Fibroblast of lung (primary cell): ENCODE results near the gene CEMP1. TPM values are rescaled to one million over a fixed set of nuclear protein-coding genes. Genes with fewer than 3 reads are reported as not detected.
"Not testable (repeated sequence)": the region's sequence is repeated elsewhere in the genome, so short reads cannot be mapped to it uniquely, and the experiment has no call there.

Experiments
- DNase-seq, 2 donors: peaks; one replicate each; pipeline versions ENCODE4 v3.0.0 to v3.0.0-alpha.2; 2010; ENCODE audit warnings: low read depth in 2 of 2
- H2AFZ ChIP-seq: 2 replicates; pipeline ENCODE4 v1.5.1; 2012; ENCODE audit warnings: low read length, control low read depth, inconsistent platforms
- H3K27ac ChIP-seq: 2 replicates; pipeline ENCODE4 v1.5.1; 2011; ENCODE audit warnings: low read length, control low read depth; ENCODE audit not compliant: insufficient read depth
- H3K27me3 ChIP-seq: 2 replicates; pipeline ENCODE4 v1.5.1; 2011; ENCODE audit warnings: mild to moderate bottlenecking, low read length; ENCODE audit not compliant: control insufficient read depth, insufficient read depth
- H3K36me3 ChIP-seq: 2 replicates; pipeline ENCODE4 v1.5.1; 2011; ENCODE audit warnings: low read length; ENCODE audit not compliant: control insufficient read depth, insufficient read depth
- H3K4me1 ChIP-seq: 2 replicates; pipeline ENCODE4 v1.5.1; 2011; ENCODE audit warnings: low read length; ENCODE audit not compliant: control insufficient read depth, insufficient read depth; ENCODE audit errors: extremely low read depth
- H3K4me2 ChIP-seq: 2 replicates; pipeline ENCODE4 v1.5.1; 2011; ENCODE audit warnings: low read length, control low read depth; ENCODE audit not compliant: insufficient read depth; ENCODE audit errors: extremely low read depth
- H3K4me3 ChIP-seq, 4 experiments: fragments of 200-600 bp in 1 of 4; sonication (generic) in 1 of 4; replicated peaks in 1 of 4; 2 replicates each; pipeline ENCODE4 v1.5.1; 2011 to 2016; ENCODE audit warnings: low read length in 4 of 4, low read depth in 3 of 4, mild to moderate bottlenecking in 3 of 4, control low read depth in 2 of 4, inconsistent platforms in 1 of 4, mixed read lengths in 1 of 4; ENCODE audit not compliant: insufficient read depth in 1 of 4; ENCODE audit errors: control extremely low read depth in 1 of 4
- H3K79me2 ChIP-seq: 2 replicates; pipeline ENCODE4 v1.5.1; 2012; ENCODE audit warnings: mild to moderate bottlenecking, low read length, inconsistent platforms; ENCODE audit not compliant: control insufficient read depth, insufficient read depth
- H3K9ac ChIP-seq: 2 replicates; pipeline ENCODE4 v1.5.1; 2011; ENCODE audit warnings: mild to moderate bottlenecking, low read length, control low read depth; ENCODE audit not compliant: insufficient read depth
- H3K9me3 ChIP-seq: 2 replicates; pipeline ENCODE4 v1.5.1; 2012; ENCODE audit warnings: low read depth, low read length; ENCODE audit not compliant: control insufficient read depth, insufficient read depth
- H4K20me1 ChIP-seq: 2 replicates; pipeline ENCODE4 v1.5.1; 2011; ENCODE audit warnings: low read length; ENCODE audit not compliant: control insufficient read depth, insufficient read depth; ENCODE audit errors: extremely low read depth
- polyA plus RNA-seq, 2 donors: library from polyadenylated mRNA; depleted of rRNA in 1 of 2; stranded (reverse) in 1 of 2; unstranded in 1 of 2; fragments of >200 nt; gene quantifications; 2 replicates each; pipeline ENCODE4 v1.2.1, GENCODE V29; 2011 to 2012; ENCODE audit warnings: missing spikeins in 1 of 2
- total RNA-seq: library from RNA; depleted of rRNA; stranded (reverse); fragments of >200 nt; gene quantifications from 2 replicates; pipeline ENCODE4 v1.2.1, GENCODE V29; 2014
- TF ChIP-seq, protein P1 (sequence below), 2 donors: IDR thresholded peaks in 1 of 2; conservative IDR thresholded peaks in 1 of 2; 1 replicate in 1 of 2; 2 replicates in 1 of 2; pipeline ENCODE4 v1.5.1; 2011 to 2012; ENCODE audit warnings: low read length in 2 of 2, control low read depth in 1 of 2, inconsistent platforms in 1 of 2, low read depth in 1 of 2, mild to moderate bottlenecking in 1 of 2

Gene CEMP1
- total and polyA plus RNA-seq, 2 donors (not counting 1 experiment from before 2014, with no cell fraction given): not detected

DNA sequence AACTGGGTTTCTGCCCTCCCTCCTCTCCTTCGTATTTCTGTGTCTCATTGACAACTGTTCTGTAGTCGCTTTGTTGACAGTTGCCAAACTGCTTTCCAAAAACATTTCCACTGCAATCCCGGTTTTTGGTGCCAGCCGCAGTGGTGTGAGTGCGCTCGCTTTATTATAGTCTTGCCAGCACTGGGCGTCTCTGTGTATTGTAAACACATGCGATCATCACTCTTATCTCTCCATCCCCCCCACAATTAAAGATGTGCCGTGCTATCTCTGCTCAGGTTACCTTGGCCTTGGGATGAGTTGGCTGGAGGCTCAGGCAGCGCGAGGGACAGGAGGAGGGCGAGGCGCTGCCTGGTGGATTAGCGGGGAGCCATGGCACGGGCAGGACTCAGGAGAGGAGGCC, 25.9 kb upstream of the CEMP1 start:
- H2AFZ ChIP-seq, H3K4me1 ChIP-seq, DNase-seq, H3K27me3 ChIP-seq, H3K4me2 ChIP-seq, H3K9me3 ChIP-seq, H4K20me1 ChIP-seq, H3K79me2 ChIP-seq, H3K4me3 ChIP-seq, H3K27ac ChIP-seq, H3K9ac ChIP-seq, H3K36me3 ChIP-seq: not testable (repeated sequence)

DNA sequence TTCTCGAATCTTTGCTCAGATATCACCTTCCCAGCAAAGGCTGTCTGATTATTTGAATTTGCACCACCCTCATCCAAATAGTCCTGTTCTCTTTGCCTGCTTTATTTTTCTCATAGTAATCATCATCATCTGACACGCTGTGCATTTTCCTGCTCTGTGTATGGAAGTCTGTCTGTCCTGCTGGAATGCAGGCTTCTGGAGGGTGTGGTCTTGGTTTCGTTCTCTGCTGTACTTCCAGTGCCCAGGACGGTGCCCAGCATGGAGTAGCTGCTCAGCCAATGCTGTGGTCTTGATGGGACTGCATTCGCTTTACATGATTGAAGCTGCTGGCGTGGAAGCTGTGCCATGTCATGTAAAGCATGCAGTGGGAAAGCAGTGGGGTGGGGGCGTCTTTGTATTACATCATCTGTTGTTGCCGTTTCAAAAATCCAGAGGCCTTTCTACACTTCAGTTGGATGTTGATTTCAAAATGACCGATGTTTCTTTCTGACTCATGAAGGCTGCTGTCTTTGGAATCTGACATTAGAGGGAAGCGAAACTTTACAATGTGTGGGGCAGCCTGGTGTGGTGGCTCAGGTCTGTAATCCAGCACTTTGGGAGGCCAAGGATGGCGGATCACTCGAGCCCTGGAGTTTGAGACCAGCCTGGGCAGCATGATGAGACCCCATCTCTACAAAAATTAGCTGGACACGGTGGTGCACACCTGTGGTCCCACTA, 23.7 kb upstream of the CEMP1 start:
- not testable (repeated sequence) for H3K27ac ChIP-seq, DNase-seq, H3K9ac ChIP-seq, H3K27me3 ChIP-seq, H3K4me3 ChIP-seq, H3K36me3 ChIP-seq, H4K20me1 ChIP-seq, H3K9me3 ChIP-seq, H3K79me2 ChIP-seq, H3K4me2 ChIP-seq, H2AFZ ChIP-seq, H3K4me1 ChIP-seq

DNA sequence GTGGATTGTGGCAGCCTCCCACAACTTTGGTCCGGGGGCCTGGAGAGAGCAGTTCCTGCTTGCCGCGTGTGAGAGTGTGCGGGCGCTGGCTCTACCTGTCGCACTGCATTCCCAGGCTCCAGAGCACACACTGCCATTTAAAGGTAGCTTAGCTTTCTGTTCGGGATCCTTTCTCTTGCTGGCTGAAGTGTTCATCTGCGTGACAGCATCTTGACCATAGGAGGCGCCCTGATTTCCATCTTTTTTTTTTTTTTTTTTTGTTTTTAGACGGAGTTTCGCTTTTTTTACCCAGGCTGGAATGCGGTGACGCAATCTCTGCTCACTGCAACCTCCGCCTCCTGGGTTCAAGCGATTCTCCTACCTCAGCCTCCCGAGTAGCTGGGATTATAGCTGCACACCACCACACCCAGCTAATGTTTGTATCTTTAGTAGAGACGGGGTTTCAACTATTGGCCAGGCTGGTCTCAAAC, 20.2 kb upstream of the CEMP1 start:
- H3K27ac ChIP-seq, H3K36me3 ChIP-seq, H3K4me1 ChIP-seq, H3K27me3 ChIP-seq, H4K20me1 ChIP-seq, H3K9ac ChIP-seq, H2AFZ ChIP-seq, H3K9me3 ChIP-seq, H3K79me2 ChIP-seq, H3K4me2 ChIP-seq, H3K4me3 ChIP-seq: not testable (repeated sequence)
- DNase-seq: peak in 1 of 2 donors; percentile 41
- TF ChIP-seq, protein P1, sequence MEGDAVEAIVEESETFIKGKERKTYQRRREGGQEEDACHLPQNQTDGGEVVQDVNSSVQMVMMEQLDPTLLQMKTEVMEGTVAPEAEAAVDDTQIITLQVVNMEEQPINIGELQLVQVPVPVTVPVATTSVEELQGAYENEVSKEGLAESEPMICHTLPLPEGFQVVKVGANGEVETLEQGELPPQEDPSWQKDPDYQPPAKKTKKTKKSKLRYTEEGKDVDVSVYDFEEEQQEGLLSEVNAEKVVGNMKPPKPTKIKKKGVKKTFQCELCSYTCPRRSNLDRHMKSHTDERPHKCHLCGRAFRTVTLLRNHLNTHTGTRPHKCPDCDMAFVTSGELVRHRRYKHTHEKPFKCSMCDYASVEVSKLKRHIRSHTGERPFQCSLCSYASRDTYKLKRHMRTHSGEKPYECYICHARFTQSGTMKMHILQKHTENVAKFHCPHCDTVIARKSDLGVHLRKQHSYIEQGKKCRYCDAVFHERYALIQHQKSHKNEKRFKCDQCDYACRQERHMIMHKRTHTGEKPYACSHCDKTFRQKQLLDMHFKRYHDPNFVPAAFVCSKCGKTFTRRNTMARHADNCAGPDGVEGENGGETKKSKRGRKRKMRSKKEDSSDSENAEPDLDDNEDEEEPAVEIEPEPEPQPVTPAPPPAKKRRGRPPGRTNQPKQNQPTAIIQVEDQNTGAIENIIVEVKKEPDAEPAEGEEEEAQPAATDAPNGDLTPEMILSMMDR (conservative IDR thresholded peaks at IDR 0.05 in 1 of 2, IDR thresholded peaks at IDR 0.05 in 1 of 2; ENCODE audit: low read depth in 1 of 2, low read length in 2 of 2): peak in 1 of 2 donors; percentile 15

DNA sequence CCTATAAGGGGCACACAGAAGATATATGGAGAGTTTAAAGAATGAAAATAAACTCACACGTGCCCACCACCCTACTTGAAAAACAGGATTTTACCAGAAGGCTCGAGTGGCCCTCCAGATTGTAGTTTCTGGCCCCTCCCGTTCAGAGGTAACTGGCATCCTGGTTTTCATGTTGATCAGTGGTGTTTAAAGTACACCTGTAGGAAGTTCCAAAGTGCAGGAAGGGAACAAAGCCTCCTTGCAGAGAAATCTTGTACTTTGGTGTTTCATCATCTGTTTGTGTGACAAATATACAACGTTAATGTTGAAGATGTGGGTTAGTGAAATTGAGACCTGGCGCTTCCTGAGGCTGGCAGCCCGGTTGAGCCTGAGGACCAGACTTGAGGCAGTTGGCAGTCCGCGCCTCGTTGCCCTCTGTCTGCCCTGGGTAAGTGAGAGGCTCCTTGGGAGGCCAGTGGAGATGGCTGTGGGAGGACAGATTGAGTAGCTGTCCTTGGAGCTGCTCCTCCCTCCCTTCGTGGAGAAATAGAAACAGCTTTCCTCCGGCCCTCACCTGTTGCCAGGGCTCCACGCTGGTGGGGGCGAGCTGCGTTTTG, 19.2 kb upstream of the CEMP1 start:
- not testable (repeated sequence) for DNase-seq, H3K27me3 ChIP-seq, H3K9me3 ChIP-seq, H4K20me1 ChIP-seq, H3K36me3 ChIP-seq, H3K9ac ChIP-seq, H3K4me1 ChIP-seq, H3K4me3 ChIP-seq, H2AFZ ChIP-seq, H3K4me2 ChIP-seq, H3K27ac ChIP-seq
- peaks cover 16% of the 10 kb centered on the region for H3K79me2 ChIP-seq

DNA sequence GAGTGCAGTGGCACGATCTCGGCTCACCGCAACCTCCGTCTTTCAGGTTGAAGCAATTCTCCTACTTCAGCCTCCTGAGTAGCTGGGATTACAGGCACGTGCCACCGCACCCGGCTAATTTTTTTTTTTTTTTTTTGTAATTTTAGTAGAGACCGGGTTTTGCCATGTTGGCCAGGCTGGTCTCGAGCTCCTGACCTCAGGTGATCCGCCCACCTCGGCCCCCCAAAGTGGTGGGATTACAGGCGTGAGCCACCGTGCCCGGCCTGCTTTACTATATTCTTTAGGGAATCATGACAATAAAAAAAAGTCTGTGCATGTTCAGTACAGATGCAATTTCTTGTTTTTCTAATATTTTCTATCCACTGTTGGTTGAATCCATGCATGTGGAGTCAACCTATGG, 12.6 kb upstream of the CEMP1 start:
- H3K27me3 ChIP-seq, H3K36me3 ChIP-seq, H4K20me1 ChIP-seq, H3K4me2 ChIP-seq, H3K4me3 ChIP-seq, H2AFZ ChIP-seq, H3K9me3 ChIP-seq, DNase-seq, H3K27ac ChIP-seq, H3K9ac ChIP-seq: not testable (repeated sequence)
- H3K4me1 ChIP-seq: peaks cover 17% of the 10 kb centered on the region
- peaks cover 55% of the 10 kb centered on the region for H3K79me2 ChIP-seq

DNA sequence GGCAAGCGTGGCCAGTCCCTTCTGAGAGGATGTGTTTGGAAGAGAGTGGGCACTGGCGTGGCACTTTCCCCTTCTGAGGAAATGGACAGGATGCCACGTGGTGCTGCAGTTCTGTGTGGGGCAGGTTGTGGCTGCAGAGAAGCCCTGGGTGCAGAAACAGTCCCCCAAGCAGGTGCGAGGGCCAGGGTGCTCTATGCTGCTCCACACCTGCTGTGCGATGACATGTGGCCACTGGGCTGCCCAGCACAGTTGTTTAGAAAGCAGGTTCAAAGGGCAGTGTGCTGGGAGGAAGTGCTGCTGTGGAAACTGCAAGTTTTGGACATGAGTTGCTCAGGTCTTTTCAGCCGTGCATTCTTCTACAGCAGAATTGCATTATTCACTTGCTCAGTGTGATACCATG, 10.2 kb upstream of the CEMP1 start:
- not testable (repeated sequence) for DNase-seq, H2AFZ ChIP-seq, H3K27me3 ChIP-seq, H4K20me1 ChIP-seq, H3K9ac ChIP-seq, H3K9me3 ChIP-seq, H3K4me3 ChIP-seq, H3K36me3 ChIP-seq, H3K27ac ChIP-seq, H3K4me2 ChIP-seq
- H3K79me2 ChIP-seq: peaks cover 56% of the 10 kb centered on the region
- H3K4me1 ChIP-seq: peaks cover 18% of the 10 kb centered on the region
